ACHN (cell line): ENCODE results near the gene TOLLIP.
"Not testable (repeated sequence)": the region's sequence is repeated elsewhere in the genome, so short reads cannot be mapped to it uniquely, and the experiment has no call there.

Experiments
- DNase-seq: peaks from one replicate; pipeline ENCODE4 v3.0.0-alpha.2; 2015
- in situ Hi-C: cut with HindIII; loops from 2 replicates; pipeline ENCODE4 v1.10.0; 2017; ENCODE audit warnings: low sequenced_read_pairs, low pct_ligation_motif_present, low pct_unique_long_range_greater_than_20kb

The TOLLIP gene

GRCh38 chr11:1276041-1276790 is 33.2 kb downstream of the TOLLIP start:
- in situ Hi-C loops, result no loop called here
- DNase-seq, result no peak

- DNase-seq, result no peak
- in situ Hi-C loops, result no loop called here
Measured at GRCh38 chr11:1275021-1275420, 34.4 kb downstream of the TOLLIP start.

GRCh38 chr11:1274501-1274900 is 34.9 kb downstream of the TOLLIP start:
- in situ Hi-C loops, result no loop called here
- no peak for DNase-seq

- in situ Hi-C loops, result no loop called here
- no peak for DNase-seq
Measured at GRCh38 chr11:1272531-1272930, 36.9 kb downstream of the TOLLIP start.

GRCh38 chr11:1271927-1272326 is 37.5 kb downstream of the TOLLIP start:
- in situ Hi-C loops, result no loop called here
- no peak for DNase-seq

GRCh38 chr11:1271406-1271805 is 38.0 kb downstream of the TOLLIP start:
- no peak for DNase-seq
- in situ Hi-C loops, result no loop called here

- in situ Hi-C loops, result no loop called here
- no peak for DNase-seq
Measured at GRCh38 chr11:1271002-1271401, 38.4 kb downstream of the TOLLIP start.

GRCh38 chr11:1270476-1270875 is 39.0 kb downstream of the TOLLIP start:
- DNase-seq, result no peak
- in situ Hi-C loops, result no loop called here

- DNase-seq, result no peak
- in situ Hi-C loops, result no loop called here
Measured at GRCh38 chr11:1269957-1270356, 39.5 kb downstream of the TOLLIP start.

- DNase-seq, result no peak
- in situ Hi-C loops, result no loop called here
Measured at GRCh38 chr11:1267441-1268100, 41.9 kb downstream of the TOLLIP start.

GRCh38 chr11:1266976-1267375 is 42.5 kb downstream of the TOLLIP start:
- DNase-seq, in situ Hi-C loops: not testable (repeated sequence)

GRCh38 chr11:1265480-1265879 is 44.0 kb downstream of the TOLLIP start:
- in situ Hi-C loops, DNase-seq: not testable (repeated sequence)

GRCh38 chr11:1264444-1264843 is 45.0 kb downstream of the TOLLIP start:
- in situ Hi-C loops, result not testable (repeated sequence)
- DNase-seq, result peak; percentile 60

- DNase-seq, result no peak
- in situ Hi-C loops, result no loop called here
Measured at GRCh38 chr11:1263010-1263409, 46.4 kb downstream of the TOLLIP start.

- in situ Hi-C loops, result no loop called here
- DNase-seq, result peak; percentile 86
Measured at GRCh38 chr11:1262172-1263006, 47.0 kb downstream of the TOLLIP start.

GRCh38 chr11:1261241-1262071 is 48.0 kb downstream of the TOLLIP start:
- DNase-seq, result no peak
- in situ Hi-C loops, result no loop called here

GRCh38 chr11:1260620-1261019 is 48.8 kb downstream of the TOLLIP start:
- no peak for DNase-seq
- in situ Hi-C loops, result no loop called here

GRCh38 chr11:1260023-1260501 is 49.4 kb downstream of the TOLLIP start:
- in situ Hi-C loops, result no loop called here
- DNase-seq, result peak; percentile 5
